ENCODE data around the gene BMPR1A.
"Not testable (repeated sequence)": the region's sequence is repeated elsewhere in the genome, so short reads cannot be mapped to it uniquely, and the experiment has no call there.

- TF ChIP-seq POLR2A (IDR thresholded peaks at IDR 0.05; ENCODE audit: low read length); GATA1 (IDR thresholded peaks at IDR 0.05; ENCODE audit: low read depth, low read length): not testable (repeated sequence)
Measured at GRCh38 chr10:86934162-86934711, 177.8 kb downstream of the BMPR1A start.
